Activated CD4-positive, alpha-beta T cell treated with anti-CD3 and anti-CD28 coated beads, Interleukin-2, amount 10 ng/mL, durations not matched to agents 24 days and 14 days (primary cell): ENCODE measurements around the gene ARHGEF40. TPM values are rescaled to one million over a fixed set of nuclear protein-coding genes. Genes with fewer than 3 reads are reported as not detected.

Experiments
- DNase-seq: peaks from one replicate; pipeline ENCODE4 v3.0.0; 2022
- H3K27ac Mint-ChIP-seq: one replicate; pipeline ENCODE4 v1.8.0; 2022; ENCODE audit warnings: mild to moderate bottlenecking, mixed read lengths
- H3K27me3 Mint-ChIP-seq: one replicate; pipeline ENCODE4 v1.8.0; 2022; ENCODE audit warnings: mixed read lengths
- H3K36me3 Mint-ChIP-seq: one replicate; pipeline ENCODE4 v1.8.0; 2022; ENCODE audit warnings: low read depth, mild to moderate bottlenecking, mixed read lengths
- H3K4me1 Mint-ChIP-seq: one replicate; pipeline ENCODE4 v1.8.0; 2021; ENCODE audit warnings: mixed read lengths
- H3K4me3 Mint-ChIP-seq: one replicate; pipeline ENCODE4 v1.8.0; 2022; ENCODE audit warnings: mild to moderate bottlenecking, moderate library complexity, mixed read lengths
- H3K9me3 Mint-ChIP-seq: one replicate; pipeline ENCODE4 v1.8.0; 2021; ENCODE audit warnings: mixed read lengths
- intact Hi-C: fragments of 100-400 bp; cut with micrococcal nuclease; formaldehyde crosslinking; loops from one replicate; pipeline ENCODE4 v1.15.1; 2023
- total RNA-seq: library from RNA; stranded (reverse); gene quantifications from 2 replicates; pipeline ENCODE4 v1.2.3, GENCODE V29; 2022

The ARHGEF40 gene
- total RNA-seq, 1 donor from 2014 or later: not detected

- Mint-ChIP-seq H3K4me3 (peak within 1 kb of the TSS; percentile 84), H3K27me3 (peaks cover 20% of the 10 kb centered on the region), H3K36me3 (no peaks in the 10 kb centered on the region), H3K9me3 (no peaks in the 10 kb centered on the region), H3K4me1 (peaks cover 26% of the 10 kb centered on the region), H3K27ac (peak within 1 kb of the TSS; percentile 61)
- intact Hi-C loops: no loop called here
- DNase-seq: peak; percentile 79
These were observed 28.2 kb downstream of the ARHGEF40 start, which contains the start of gene ZNF219 for GRCh38 chr14:21098076-21098891. Gene ZNF219, minus strand, starts transcription at chr14:21098655. Its CDS starts 5,064 bp downstream, at chr14:21093591.

DNA sequence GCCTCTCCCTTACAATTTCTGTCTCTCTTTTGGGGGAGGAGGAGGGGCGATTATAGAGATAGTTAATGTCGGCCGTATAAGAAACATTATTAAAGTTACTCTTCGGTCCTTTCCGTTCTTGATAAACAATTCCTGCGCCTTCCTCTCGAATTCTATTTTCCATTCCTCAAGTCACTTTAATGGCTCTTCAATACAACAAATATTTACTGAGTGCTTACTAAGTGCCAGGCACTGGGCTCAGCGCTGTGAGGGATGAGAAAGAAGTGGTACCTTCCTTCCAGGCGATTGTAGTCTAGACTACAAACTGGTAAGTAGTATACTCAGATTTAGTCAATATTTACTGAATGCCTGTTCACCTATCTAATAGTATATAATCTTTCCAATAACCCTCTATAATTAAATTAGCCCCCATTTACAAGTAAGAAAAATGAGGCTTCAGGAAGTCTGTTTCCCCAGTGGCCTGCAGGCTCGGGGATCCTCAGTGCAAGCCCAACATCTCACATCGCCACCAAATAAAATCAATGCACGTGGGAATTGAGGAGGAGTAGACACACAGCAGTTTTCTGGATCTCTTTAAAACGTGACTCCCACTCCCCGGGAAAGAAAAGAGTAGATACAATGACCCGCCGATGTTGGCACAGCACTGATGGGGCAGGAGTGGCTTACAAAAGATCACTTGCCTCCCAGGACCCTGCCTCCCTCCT lies 28.9 kb downstream of the ARHGEF40 start:
- peaks cover 19% of the 10 kb centered on the region for H3K27me3 Mint-ChIP-seq
- peak overlapping the region; percentile 84 for H3K4me3 Mint-ChIP-seq
- H3K9me3 Mint-ChIP-seq: no peaks in the 10 kb centered on the region
- H3K4me1 Mint-ChIP-seq: peaks cover 28% of the 10 kb centered on the region
- no peak for DNase-seq
- intact Hi-C loops: no loop called here
- peak overlapping the region; percentile 49 for H3K27ac Mint-ChIP-seq
- no peaks in the 10 kb centered on the region for H3K36me3 Mint-ChIP-seq

- intact Hi-C loops: no loop called here
- Mint-ChIP-seq H3K4me1 (peaks cover 29% of the 10 kb centered on the region), H3K36me3 (no peaks in the 10 kb centered on the region), H3K27ac (no peak overlapping the region), H3K9me3 (no peaks in the 10 kb centered on the region), H3K27me3 (peaks cover 19% of the 10 kb centered on the region), H3K4me3 (peak overlapping the region; percentile 84)
- DNase-seq: no peak
These were observed 29.5 kb downstream of the ARHGEF40 start for GRCh38 chr14:21099596-21099985.

DNA sequence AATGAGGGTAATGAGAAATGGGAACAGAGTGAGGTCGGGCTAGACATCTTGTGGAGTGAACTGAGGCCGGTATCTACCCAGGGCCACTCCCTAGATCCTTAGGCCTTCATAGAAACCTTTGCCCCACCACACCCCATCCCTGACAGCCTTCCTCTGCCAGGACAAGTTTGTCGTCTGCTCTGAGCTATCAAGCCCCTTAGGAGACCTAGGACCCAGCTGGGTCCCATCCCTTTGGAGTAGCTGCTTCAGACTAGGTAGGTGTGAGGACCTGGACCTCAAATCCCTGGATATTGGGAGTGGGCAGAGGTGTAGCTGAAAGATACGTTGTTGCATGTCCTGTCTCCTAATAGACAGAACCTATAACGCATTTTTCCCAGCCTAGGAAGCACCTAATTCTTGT lies 30.8 kb downstream of the ARHGEF40 start, which contains the start of gene TMEM253:
Gene TMEM253 (plus strand): TSS at position 136 of the 400 bp plus-strand sequence. CDS start 278 bp downstream, outside the sequence.
- no peak for DNase-seq
- H3K27ac Mint-ChIP-seq: peak within 1 kb of the TSS; percentile 82
- peaks cover 33% of the 10 kb centered on the region for H3K4me1 Mint-ChIP-seq
- peak within 1 kb of the TSS; percentile 93 for H3K4me3 Mint-ChIP-seq
- H3K36me3 Mint-ChIP-seq: no peaks in the 10 kb centered on the region
- intact Hi-C loops: loop anchor here (5.0 to 10.0 kb wide), 5 partner anchors 354 to 759 kb away; partner anchors contain the start of genes CHD8, PARP2 and RNASE4
- peaks cover 17% of the 10 kb centered on the region for H3K27me3 Mint-ChIP-seq
- H3K9me3 Mint-ChIP-seq: no peaks in the 10 kb centered on the region

DNA sequence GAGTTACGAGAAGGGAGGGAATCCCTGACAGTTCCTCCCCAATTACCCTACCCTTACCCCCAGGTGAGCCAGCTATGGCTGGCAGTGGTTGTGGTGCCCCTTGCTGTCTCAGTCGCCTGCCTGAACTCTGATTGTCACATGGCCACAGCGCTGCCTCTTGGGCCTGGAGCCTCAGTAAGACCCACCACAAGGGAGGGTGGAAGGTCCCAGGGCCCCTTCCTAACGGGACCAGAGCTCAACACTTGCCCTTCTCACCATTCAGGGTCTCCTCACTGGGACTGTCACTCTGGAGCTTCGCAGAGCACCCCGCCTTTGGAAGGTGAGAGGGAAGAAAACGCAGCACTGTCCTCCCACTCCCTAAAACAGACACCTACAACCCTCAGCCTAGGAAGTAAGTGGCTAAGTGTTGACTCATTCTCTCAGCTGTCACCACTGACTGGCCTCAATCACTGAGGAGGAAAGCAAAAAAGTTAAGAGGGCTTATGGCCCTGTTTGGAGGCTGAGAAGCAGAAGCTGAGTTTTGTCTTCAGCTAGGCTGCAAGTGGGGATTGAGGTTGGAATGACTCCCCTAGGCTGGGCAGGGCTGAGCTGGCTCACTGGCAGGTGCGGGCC lies 31.8 kb downstream of the ARHGEF40 start:
- Mint-ChIP-seq H3K9me3 (no peaks in the 10 kb centered on the region), H3K27ac (peak overlapping the region; percentile 82), H3K36me3 (no peaks in the 10 kb centered on the region), H3K4me3 (peak overlapping the region; percentile 93), H3K27me3 (peaks cover 15% of the 10 kb centered on the region), H3K4me1 (peaks cover 37% of the 10 kb centered on the region)
- intact Hi-C loops: loop anchor here (2.0 to 10.0 kb wide), 6 partner anchors 167 to 760 kb away; partner anchors contain the start of genes CHD8, HNRNPC, PARP2 and RNASE4
- peak; percentile 63 for DNase-seq

DNA sequence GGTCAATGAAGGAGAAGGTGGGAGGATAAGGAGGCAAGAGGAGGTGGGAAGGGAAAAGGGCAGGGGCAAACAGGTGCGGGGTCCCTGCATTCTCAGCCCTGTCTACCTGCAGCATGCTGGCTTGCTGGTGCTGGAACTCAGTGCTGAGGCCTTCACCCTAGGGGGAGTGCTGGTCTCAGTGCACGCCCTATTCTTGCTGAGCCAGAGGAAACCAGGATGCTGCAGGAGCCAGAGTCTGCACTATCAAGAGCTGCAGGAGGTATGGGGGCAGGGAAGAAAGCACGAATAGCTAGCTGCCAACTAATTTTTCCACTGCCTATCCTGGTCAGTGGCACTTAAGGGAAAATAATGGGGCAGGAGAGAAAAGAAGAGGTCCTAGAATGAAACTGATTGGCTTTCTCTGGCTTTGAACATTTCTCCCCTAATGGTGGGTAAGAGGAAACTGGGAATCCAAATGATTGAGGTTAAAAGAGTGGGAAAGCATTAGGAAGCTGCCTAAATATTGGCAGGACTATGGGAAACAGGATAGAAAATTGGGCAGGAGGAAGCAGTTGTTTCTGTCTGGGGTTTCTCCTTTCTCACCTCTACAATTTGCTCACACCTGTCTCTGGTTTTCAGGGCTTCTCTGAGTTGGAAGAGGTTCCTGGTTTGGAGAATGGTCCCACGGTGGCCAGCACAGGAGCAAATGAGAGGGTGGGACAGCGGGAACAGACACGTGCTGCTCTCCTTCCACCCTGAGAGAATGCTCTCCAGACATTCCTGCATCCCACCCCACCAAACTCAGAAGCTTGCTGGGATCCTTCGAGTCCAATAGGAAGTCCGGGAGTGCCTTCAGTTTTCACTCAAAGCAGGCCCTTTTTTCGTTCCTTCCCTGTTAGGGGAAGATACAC lies 32.7 kb downstream of the ARHGEF40 start:
- no peaks in the 10 kb centered on the region for H3K36me3 Mint-ChIP-seq
- no peaks in the 10 kb centered on the region for H3K9me3 Mint-ChIP-seq
- intact Hi-C loops: loop anchor here (1.0 to 10.0 kb wide), 7 partner anchors 112 to 760 kb away; partner anchors contain the start of genes CHD8, HNRNPC, PARP2 and RNASE4
- H3K27ac Mint-ChIP-seq: peak overlapping the region; percentile 94
- peaks cover 36% of the 10 kb centered on the region for H3K4me1 Mint-ChIP-seq
- H3K4me3 Mint-ChIP-seq: peak overlapping the region; percentile 93
- DNase-seq: no peak
- H3K27me3 Mint-ChIP-seq: peaks cover 11% of the 10 kb centered on the region

- Mint-ChIP-seq H3K36me3 (no peaks in the 10 kb centered on the region), H3K4me3 (peak overlapping the region; percentile 93), H3K9me3 (no peaks in the 10 kb centered on the region), H3K27ac (peak overlapping the region; percentile 94), H3K4me1 (peaks cover 36% of the 10 kb centered on the region), H3K27me3 (peaks cover 11% of the 10 kb centered on the region)
- no peak for DNase-seq
- intact Hi-C loops: loop anchor here (1.0 to 10.0 kb wide), 7 partner anchors 113 to 761 kb away; partner anchors contain the start of genes CHD8, HNRNPC, PARP2 and RNASE4
These were observed 33.3 kb downstream of the ARHGEF40 start for GRCh38 chr14:21103411-21103709.

DNA sequence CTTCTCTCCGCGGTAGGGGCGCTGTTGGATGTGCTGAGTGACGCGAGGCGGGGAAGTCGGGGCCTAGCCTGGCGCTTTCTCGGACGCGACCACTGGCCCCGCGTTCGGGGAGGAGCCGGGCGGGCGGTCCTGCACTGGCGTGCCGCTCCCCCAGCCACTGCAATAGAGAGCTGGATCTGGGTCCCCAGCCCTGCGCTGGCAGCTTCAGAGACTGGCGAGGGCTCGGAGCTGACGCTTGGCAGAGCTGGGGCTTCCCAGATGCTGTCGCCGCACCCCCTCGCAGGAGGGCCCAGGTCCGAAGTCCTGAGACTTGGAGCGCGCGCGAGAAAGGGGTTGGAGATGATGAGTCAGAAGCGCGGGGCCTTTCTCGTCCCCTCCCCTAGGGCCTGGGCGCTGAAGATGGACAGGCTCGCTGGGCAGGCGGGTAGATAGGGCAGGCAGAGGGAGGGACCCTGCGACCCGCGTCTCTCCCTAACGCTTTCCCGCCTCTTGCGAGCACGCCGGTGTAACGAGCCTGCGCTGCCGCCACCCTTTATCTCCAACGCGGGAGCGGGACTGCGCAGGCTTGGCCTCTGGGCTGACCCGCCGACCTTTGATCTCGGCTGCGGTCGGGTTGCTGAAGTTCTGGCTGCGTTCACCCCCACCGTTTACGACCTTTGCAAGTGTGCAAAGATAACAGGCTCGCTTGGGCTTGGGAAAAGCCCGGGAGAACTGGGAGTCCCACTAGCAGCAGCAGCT lies 33.8 kb downstream of the ARHGEF40 start:
- intact Hi-C loops: loop anchor here (1.0 to 10.0 kb wide), 10 partner anchors 12 to 762 kb away; partner anchors contain the start of genes CHD8, HNRNPC, PARP2 and RNASE4
- Mint-ChIP-seq H3K36me3 (no peaks in the 10 kb centered on the region), H3K27ac (peak overlapping the region; percentile 94), H3K9me3 (no peaks in the 10 kb centered on the region), H3K27me3 (peaks cover 9% of the 10 kb centered on the region), H3K4me3 (peak overlapping the region; percentile 93), H3K4me1 (peaks cover 35% of the 10 kb centered on the region)
- peak; percentile 98 for DNase-seq

GRCh38 chr14:21104448-21105060 lies 34.5 kb downstream of the ARHGEF40 start:
- peak overlapping the region; percentile 94 for H3K27ac Mint-ChIP-seq
- H3K4me1 Mint-ChIP-seq: peaks cover 30% of the 10 kb centered on the region
- H3K27me3 Mint-ChIP-seq: peaks cover 3% of the 10 kb centered on the region
- intact Hi-C loops: loop anchor here (1.0 to 10.0 kb wide), 8 partner anchors 12 to 762 kb away; partner anchors contain the start of genes CHD8, PARP2 and RNASE4
- H3K4me3 Mint-ChIP-seq: peak overlapping the region; percentile 93
- H3K36me3 Mint-ChIP-seq: no peaks in the 10 kb centered on the region
- no peaks in the 10 kb centered on the region for H3K9me3 Mint-ChIP-seq
- peak; percentile 90 for DNase-seq

DNA sequence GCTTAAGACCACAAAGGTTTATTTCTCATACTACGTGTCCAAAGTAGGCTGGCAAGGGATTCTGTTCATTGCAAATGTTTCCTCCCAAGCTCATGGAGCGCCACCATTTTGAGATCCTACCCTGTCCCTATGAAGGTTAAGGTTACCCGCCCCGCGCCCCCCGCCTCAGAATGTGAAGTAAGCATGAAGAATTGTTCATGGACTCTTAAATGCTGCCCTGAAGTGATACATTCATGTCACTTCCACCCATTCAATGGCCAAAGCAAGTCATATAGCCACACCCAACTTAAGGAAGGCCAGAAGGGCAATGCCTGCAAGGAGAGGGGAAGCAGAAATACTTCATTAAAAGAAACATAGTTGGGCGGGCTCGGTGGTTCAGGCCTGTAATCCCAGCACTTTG lies 35.0 kb downstream of the ARHGEF40 start:
- H3K36me3 Mint-ChIP-seq: no peaks in the 10 kb centered on the region
- peak overlapping the region; percentile 93 for H3K4me3 Mint-ChIP-seq
- intact Hi-C loops: loop anchor here (10.0 kb wide), 2 partner anchors 350 to 450 kb away; partner anchors contain the start of gene CHD8
- H3K27me3 Mint-ChIP-seq: no peaks in the 10 kb centered on the region
- no peak overlapping the region for H3K27ac Mint-ChIP-seq
- H3K4me1 Mint-ChIP-seq: peaks cover 30% of the 10 kb centered on the region
- H3K9me3 Mint-ChIP-seq: no peaks in the 10 kb centered on the region
- peak; percentile 62 for DNase-seq

DNA sequence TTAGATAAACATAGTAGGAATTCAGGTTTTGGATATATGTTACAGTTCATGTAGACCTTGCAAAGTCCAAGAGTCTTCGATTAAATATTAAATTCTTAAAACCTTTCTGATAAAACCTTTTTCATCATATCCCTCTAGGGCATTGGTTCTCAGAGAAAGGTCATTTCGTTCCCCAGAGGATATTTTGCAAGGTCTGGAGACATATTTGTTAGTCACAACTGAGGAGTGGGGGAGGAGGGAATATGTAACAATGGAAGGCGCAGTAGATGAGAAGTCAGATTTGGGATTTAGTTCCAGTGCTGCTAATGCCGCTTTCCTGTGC lies 36.0 kb downstream of the ARHGEF40 start:
- H3K4me1 Mint-ChIP-seq: peaks cover 30% of the 10 kb centered on the region
- H3K27ac Mint-ChIP-seq: no peak overlapping the region
- no peak overlapping the region for H3K4me3 Mint-ChIP-seq
- H3K27me3 Mint-ChIP-seq: no peaks in the 10 kb centered on the region
- no peaks in the 10 kb centered on the region for H3K36me3 Mint-ChIP-seq
- intact Hi-C loops: loop anchor here (10.0 kb wide), 2 partner anchors 349 to 449 kb away; partner anchors contain the start of gene CHD8
- no peaks in the 10 kb centered on the region for H3K9me3 Mint-ChIP-seq
- DNase-seq: no peak
